Smooth muscle cell of bladder (primary cell): ENCODE measurements around the gene CHMP2B. TPM values are rescaled to one million over a fixed set of nuclear protein-coding genes. Genes with fewer than 3 reads are reported as not detected.

ENCODE experiments used
- total RNA-seq: library from RNA; depleted of rRNA; stranded (reverse); fragments of >200 nt; gene quantifications from 2 replicates; pipeline ENCODE4 v1.2.3, GENCODE V29; 2014

CHMP2B gene, protein sequence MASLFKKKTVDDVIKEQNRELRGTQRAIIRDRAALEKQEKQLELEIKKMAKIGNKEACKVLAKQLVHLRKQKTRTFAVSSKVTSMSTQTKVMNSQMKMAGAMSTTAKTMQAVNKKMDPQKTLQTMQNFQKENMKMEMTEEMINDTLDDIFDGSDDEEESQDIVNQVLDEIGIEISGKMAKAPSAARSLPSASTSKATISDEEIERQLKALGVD
- total RNA-seq = 19.6 and 25.8 TPM in 2 replicates

DNA sequence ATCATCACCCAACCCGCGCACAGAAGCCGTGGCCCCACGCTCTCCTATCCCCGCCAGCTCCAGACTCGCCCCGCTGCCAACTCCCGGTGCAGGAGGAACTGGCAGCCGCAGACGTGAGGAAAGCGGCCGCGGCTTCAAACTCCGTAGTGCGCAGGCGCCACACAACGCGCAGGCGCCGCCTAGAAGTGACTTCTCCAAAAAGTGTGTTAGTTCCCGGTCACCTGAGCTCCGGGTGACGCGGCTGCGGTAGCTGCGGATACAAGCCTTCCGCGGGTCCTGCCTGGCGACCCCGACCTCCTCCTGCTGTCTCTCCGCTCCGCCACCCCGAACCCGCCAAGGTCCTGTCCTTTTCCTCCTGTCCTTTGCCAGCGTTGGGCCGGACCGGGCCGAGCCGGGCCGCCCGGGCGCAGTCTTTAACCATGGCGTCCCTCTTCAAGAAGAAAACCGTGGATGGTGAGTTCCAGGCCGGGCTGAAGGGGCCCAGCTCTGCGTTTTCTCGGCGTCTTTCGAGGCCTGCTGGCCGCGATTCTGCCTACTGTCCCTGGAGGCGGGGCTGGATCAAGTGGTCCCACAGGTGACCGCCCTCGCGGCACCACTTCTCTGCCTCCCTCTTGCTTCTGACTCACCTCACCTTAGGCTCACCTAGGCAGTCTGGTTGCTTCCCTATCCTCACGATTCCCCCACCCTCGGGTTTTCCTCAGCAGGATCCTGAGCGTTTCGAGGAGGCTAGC is at the start of gene CHMP2B:
Gene CHMP2B, plus strand, starts transcription at position 206 of the 731 bp plus-strand sequence. Its CDS starts 214 bp downstream, at position 420.

DNA sequence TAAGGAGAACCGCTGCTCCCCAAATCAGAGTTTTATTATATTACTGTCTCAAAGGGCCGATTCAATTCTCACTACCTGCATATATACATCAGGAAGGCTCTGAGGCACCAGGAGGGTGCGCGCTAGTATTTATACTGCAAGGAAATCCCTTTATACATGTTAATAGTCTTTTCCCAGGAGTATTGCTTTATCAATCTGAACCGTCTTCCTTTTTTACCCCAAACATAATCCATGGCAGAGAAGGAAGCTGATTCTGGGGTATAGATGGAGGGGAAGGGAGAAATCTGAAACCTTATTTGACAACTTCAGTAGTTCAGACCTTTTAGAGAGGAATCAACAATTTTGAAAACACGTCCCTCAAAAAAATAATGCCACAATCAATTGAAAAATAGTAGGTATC is 49.4 kb downstream of the CHMP2B start, which contains the start of gene POU1F1:
Gene POU1F1, minus strand, starts transcription at position 101 of the 400 bp plus-strand sequence. CDS start 122 bp downstream, outside the sequence.

Other genes with a start within 250 kb of the CHMP2B start
- 29.3 and 33.4 TPM in 2 replicates for gene VGLL3, start 236.2 kb upstream of the CHMP2B start, total RNA-seq
- gene POU1F1, start 49.3 kb downstream of the CHMP2B start, total RNA-seq = not detected in 2 replicates